H1 (cell line): Measurements from ENCODE around the gene KRT80. TPM values are rescaled to one million over a fixed set of nuclear protein-coding genes. Genes with fewer than 3 reads are reported as not detected.

ENCODE experiments used
- polyA plus RNA-seq, 7 experiments: library from polyadenylated mRNA; depleted of rRNA in 3 of 7; stranded (reverse) in 5 of 7; unstranded in 2 of 7; fragments of >200 nt in 5 of 7; fragments of 200-250 nt in 2 of 7; gene quantifications; 1 replicate in 5 of 7; 2 replicates in 1 of 7; 4 replicates in 1 of 7; pipeline versions ENCODE4 v1.2.1 to v1.2.3, GENCODE V29; 2011 to 2013; ENCODE audit warnings: missing spikeins in 2 of 7, mixed read lengths in 2 of 7
- total RNA-seq: library from RNA; stranded (reverse); fragmentation: NEBNext Ultra II Directional; extraction: Animal tissue kit (Norgen Biotek cat#: 25700); gene quantifications from 2 replicates; pipeline ENCODE4 v1.2.1, GENCODE V29; 2021

Gene KRT80
- total and polyA plus RNA-seq, 2 of the 8 experiments (the other 6 are each of a cell fraction or from before 2014, with no cell fraction given): 0.05 TPM; not detected in 1

Other genes starting within 250 kb of the KRT80 start
- gene ACVR1B, start 240.3 kb downstream of the KRT80 start, total RNA-seq: 13.5 and 16.0 TPM in 2 replicates
- gene ACVR1B, start 240.3 kb downstream of the KRT80 start, polyA plus RNA-seq (2011; rRNA removed): 19.2 and 24.7 TPM in 2 replicates
- gene TAMALIN, start 185.1 kb downstream of the KRT80 start, total RNA-seq: 4.1 and 4.9 TPM in 2 replicates
- gene TAMALIN, start 185.1 kb downstream of the KRT80 start, polyA plus RNA-seq (2011; rRNA removed): 2.6 and 3.2 TPM in 2 replicates
- gene NR4A1, start 140.6 kb downstream of the KRT80 start, total RNA-seq: 18.7 and 19.3 TPM in 2 replicates
- gene NR4A1, start 140.6 kb downstream of the KRT80 start, polyA plus RNA-seq (2011; rRNA removed): 23.3 and 36.0 TPM in 2 replicates
- gene ATG101, start 122.0 kb downstream of the KRT80 start, total RNA-seq: 48.9 and 49.8 TPM in 2 replicates
- gene ATG101, start 122.0 kb downstream of the KRT80 start, polyA plus RNA-seq (2011; rRNA removed): 55.9 and 64.9 TPM in 2 replicates
- 0.28 and 0.31 TPM in 2 replicates for gene SMIM41, start 112.3 kb downstream of the KRT80 start, total RNA-seq
- 0.91 and 0.98 TPM in 2 replicates for gene SMIM41, start 112.3 kb downstream of the KRT80 start, polyA plus RNA-seq (2011; rRNA removed)
- 13.2 and 16.5 TPM in 2 replicates for gene KRT7, start 41.2 kb upstream of the KRT80 start, total RNA-seq
- gene KRT7, start 41.2 kb upstream of the KRT80 start, polyA plus RNA-seq (2011; rRNA removed): 19.0 and 25.6 TPM in 2 replicates
- gene KRT86, start 82.6 kb upstream of the KRT80 start, total RNA-seq: 0.15 TPM in 1 of 2 replicates, not detected in the other
- gene KRT86, start 82.6 kb upstream of the KRT80 start, polyA plus RNA-seq (2011; rRNA removed): 0.09 and 0.12 TPM in 2 replicates
- not detected in 2 replicates for gene KRT81, start 99.5 kb upstream of the KRT80 start, total RNA-seq
- not detected in 2 replicates for gene KRT81, start 99.5 kb upstream of the KRT80 start, polyA plus RNA-seq (2011; rRNA removed)
- gene KRT83, start 129.4 kb upstream of the KRT80 start, total RNA-seq: not detected in 2 replicates
- not detected in 2 replicates for gene KRT83, start 129.4 kb upstream of the KRT80 start, polyA plus RNA-seq (2011; rRNA removed)
- gene KRT85, start 175.5 kb upstream of the KRT80 start, total RNA-seq: not detected in 2 replicates
- gene KRT85, start 175.5 kb upstream of the KRT80 start, polyA plus RNA-seq (2011; rRNA removed): not detected in 2 replicates
- not detected in 2 replicates for gene KRT84, start 193.6 kb upstream of the KRT80 start, total RNA-seq
- gene KRT84, start 193.6 kb upstream of the KRT80 start, polyA plus RNA-seq (2011; rRNA removed): not detected in 2 replicates
- not detected in 2 replicates for gene KRT82, start 214.3 kb upstream of the KRT80 start, total RNA-seq
- not detected in 2 replicates for gene KRT82, start 214.3 kb upstream of the KRT80 start, polyA plus RNA-seq (2011; rRNA removed)
- not detected in 2 replicates for gene KRT75, start 242.4 kb upstream of the KRT80 start, total RNA-seq
- gene KRT75, start 242.4 kb upstream of the KRT80 start, polyA plus RNA-seq (2011; rRNA removed): not detected in 2 replicates